Thymus (tissue), 11 donors: ENCODE measurements around the gene PSMD5. TPM values are rescaled to one million over a fixed set of nuclear protein-coding genes. Genes with fewer than 3 reads are reported as not detected.
"Not testable (repeated sequence)": the region's sequence is repeated elsewhere in the genome, so short reads cannot be mapped to it uniquely, and the experiment has no call there.

ENCODE experiments used
- DNase-seq, 9 donors: peaks; one replicate each; pipeline ENCODE4 v3.0.0-alpha.2; 2013; ENCODE audit warnings: low spot score in 9 of 9, low read depth in 6 of 9, missing footprints in 1 of 9
- H3K27ac ChIP-seq, 2 donors: one replicate each; pipeline ENCODE4 v1.5.1; 2013; ENCODE audit warnings: control low read depth in 1 of 2, low read depth in 1 of 2, low read length in 1 of 2, mild to moderate bottlenecking in 1 of 2, moderate library complexity in 1 of 2
- H3K27me3 ChIP-seq, 2 donors: one replicate each; pipeline ENCODE4 v1.5.1; 2013; ENCODE audit warnings: low read length in 1 of 2; ENCODE audit not compliant: control insufficient read depth in 2 of 2, insufficient read depth in 1 of 2
- H3K36me3 ChIP-seq, 2 donors: one replicate each; pipeline ENCODE4 v1.5.1; 2013; ENCODE audit warnings: low read length in 1 of 2, mild to moderate bottlenecking in 1 of 2, moderate library complexity in 1 of 2; ENCODE audit not compliant: control insufficient read depth in 2 of 2, insufficient read depth in 2 of 2
- H3K4me1 ChIP-seq, 2 donors: one replicate each; pipeline ENCODE4 v1.5.1; 2013; ENCODE audit warnings: low read length in 2 of 2; ENCODE audit not compliant: control insufficient read depth in 2 of 2, insufficient read depth in 2 of 2
- H3K4me3 ChIP-seq, 2 donors: one replicate each; pipeline ENCODE4 v1.5.1; 2013; ENCODE audit warnings: low read length in 2 of 2, control low read depth in 1 of 2, mild to moderate bottlenecking in 1 of 2
- H3K9me3 ChIP-seq, 2 donors: one replicate each; pipeline ENCODE4 v1.5.1; 2013; ENCODE audit warnings: low read length in 1 of 2, mild to moderate bottlenecking in 1 of 2; ENCODE audit not compliant: control insufficient read depth in 2 of 2, insufficient read depth in 1 of 2
- WGBS: extraction: QIAGEN DNeasy Blood & Tissue Kit; methylation state at CpG from one replicate; pipeline ENCODE4 v1.1.7; 2013; 5-methylcytosine and 5-hydroxymethylcytosine counted together
- polyA plus RNA-seq: library from polyadenylated mRNA; stranded (reverse); fragments of 200-250 nt; gene quantifications from one replicate; pipeline ENCODE4 v1.2.3, GENCODE V29; 2013
- total RNA-seq: library from RNA; stranded (reverse); fragments of 120-200 nt; gene quantifications from one replicate; pipeline ENCODE4 v1.2.4, GENCODE V29; 2013
- donor health status: healthy.

The PSMD5 gene
- total and polyA plus RNA-seq, 2 donors, result 17.6 to 24.2 TPM

GRCh38 chr9:120807607-120808379, 34.9 kb downstream of the PSMD5 start:
- Histone ChIP-seq H3K4me1 (no peaks in the 10 kb centered on the region), H3K27me3 (no peaks in the 10 kb centered on the region), H3K27ac (no peak overlapping the region), H3K36me3 (no peaks in the 10 kb centered on the region), H3K4me3 (no peak overlapping the region), H3K9me3 (peaks cover 0 to 12% of the 10 kb centered on the region in 2 donors)
- DNase-seq, result no peak

- WGBS, result 94% methylated on average over 3 of the region's 3 CpGs
- not testable (repeated sequence) for DNase-seq, H3K4me1 ChIP-seq, H3K27me3 ChIP-seq, H3K27ac ChIP-seq, H3K36me3 ChIP-seq, H3K4me3 ChIP-seq
- H3K9me3 ChIP-seq, result peaks cover 0 to 12% of the 10 kb centered on the region in 2 donors
These were observed 37.8 kb downstream of the PSMD5 start for GRCh38 chr9:120804784-120805363.

- no peak overlapping the region for H3K4me3 ChIP-seq
- no peak overlapping the region for H3K27ac ChIP-seq
- H3K9me3 ChIP-seq, result peaks cover 0 to 4% of the 10 kb centered on the region in 2 donors
- H3K36me3 ChIP-seq, result no peaks in the 10 kb centered on the region
- no peak for DNase-seq
- no peaks in the 10 kb centered on the region for H3K27me3 ChIP-seq
- H3K4me1 ChIP-seq, result no peaks in the 10 kb centered on the region
- WGBS, result 96% methylated on average over 7 of the region's 7 CpGs
These were observed 41.3 kb downstream of the PSMD5 start for GRCh38 chr9:120801441-120801840.

GRCh38 chr9:120792898-120793765, 49.6 kb downstream of the PSMD5 start, which contains the start of gene FBXW2:
Gene FBXW2, minus strand, starts transcription at chr9:120793416. Its CDS starts 5,158 bp downstream, at chr9:120788258.
- no peaks in the 10 kb centered on the region for H3K9me3 ChIP-seq

DNA sequence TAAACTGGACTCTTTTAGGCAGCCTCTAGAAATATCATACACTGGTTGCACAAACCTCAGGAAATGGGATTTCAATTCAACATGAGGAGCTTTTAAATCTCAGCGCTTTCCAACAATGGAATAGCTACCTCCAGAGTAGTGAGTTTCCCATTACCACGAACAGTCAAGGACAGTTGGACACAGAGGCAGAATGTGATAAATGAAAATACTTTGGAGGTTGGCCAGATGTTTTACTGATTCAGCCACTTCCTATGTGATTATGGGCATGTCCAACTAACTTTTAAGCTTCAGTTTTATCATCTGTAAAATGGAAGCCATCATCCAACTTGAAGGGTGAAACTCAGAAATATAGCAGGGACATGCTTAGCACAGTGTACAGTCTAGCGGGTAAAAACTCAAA, 51.6 kb downstream of the PSMD5 start:
- Histone ChIP-seq H3K36me3 (peaks cover 7 to 33% of the 10 kb centered on the region in 2 donors), H3K9me3 (no peaks in the 10 kb centered on the region), H3K27ac (no peak overlapping the region), H3K4me3 (no peak overlapping the region), H3K4me1 (peaks cover 16 to 18% of the 10 kb centered on the region in 2 donors), H3K27me3 (no peaks in the 10 kb centered on the region)
- 98% methylated on average over 3 of the region's 3 CpGs for WGBS
- no peak for DNase-seq

More at GRCh38 chr9:120792898-120793765, 49.6 kb downstream of the PSMD5 start, which contains the start of gene FBXW2:
- Histone ChIP-seq H3K27me3 (no peaks in the 10 kb centered on the region), H3K27ac (peak within 1 kb of the TSS; percentile 81 to 94), H3K4me3 (peak within 1 kb of the TSS; percentile 72 to 96), H3K4me1 (peaks cover 16 to 18% of the 10 kb centered on the region in 2 donors), H3K36me3 (peaks cover 0 to 18% of the 10 kb centered on the region in 2 donors)
- WGBS, result under 1% methylated on average over 72 of the region's 72 CpGs
- peak; percentile 71 to 93 (median 84) for DNase-seq

DNA sequence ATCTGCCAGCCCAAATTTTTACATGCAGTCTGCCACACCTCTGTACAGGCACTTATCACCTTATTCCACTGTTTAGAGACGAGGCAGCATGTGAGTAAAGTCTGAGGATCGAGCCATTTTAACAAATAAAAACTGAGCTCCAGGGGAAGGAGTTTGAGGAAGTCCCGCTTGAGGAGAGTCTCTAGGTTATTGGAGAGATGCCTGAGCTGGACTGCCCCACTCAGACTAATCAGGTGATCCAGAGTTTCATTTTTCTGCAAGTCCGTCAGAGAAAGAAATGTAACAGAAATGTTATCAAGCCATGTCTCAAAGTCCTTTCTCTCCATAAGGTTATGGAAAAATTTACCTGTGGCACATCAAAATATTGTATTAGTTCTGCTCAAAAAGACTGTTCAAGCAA, 54.8 kb downstream of the PSMD5 start:
- peaks cover 16 to 45% of the 10 kb centered on the region in 2 donors for H3K36me3 ChIP-seq
- H3K27ac ChIP-seq, result no peak overlapping the region
- H3K27me3 ChIP-seq, result no peaks in the 10 kb centered on the region
- WGBS, result 93% methylated on average over 4 of the region's 4 CpGs
- no peak for DNase-seq
- no peak overlapping the region for H3K4me3 ChIP-seq
- H3K9me3 ChIP-seq, result no peaks in the 10 kb centered on the region
- H3K4me1 ChIP-seq, result peaks cover 9 to 13% of the 10 kb centered on the region in 2 donors

- WGBS, result 96% methylated on average over 2 of the region's 2 CpGs
- Histone ChIP-seq H3K27me3 (no peaks in the 10 kb centered on the region), H3K4me1 (no peaks in the 10 kb centered on the region), H3K4me3 (no peak overlapping the region), H3K9me3 (no peaks in the 10 kb centered on the region), H3K36me3 (peaks cover 25 to 48% of the 10 kb centered on the region in 2 donors), H3K27ac (no peak overlapping the region)
- no peak for DNase-seq
These were observed 59.1 kb downstream of the PSMD5 start for GRCh38 chr9:120783602-120784047.

- 99% methylated on average over 2 of the region's 2 CpGs for WGBS
- H3K4me1 ChIP-seq, result no peaks in the 10 kb centered on the region
- H3K36me3 ChIP-seq, result peaks cover 32 to 53% of the 10 kb centered on the region in 2 donors
- no peaks in the 10 kb centered on the region for H3K27me3 ChIP-seq
- no peak overlapping the region for H3K27ac ChIP-seq
- H3K4me3 ChIP-seq, result no peak overlapping the region
- DNase-seq, result no peak
- H3K9me3 ChIP-seq, result no peaks in the 10 kb centered on the region
These were observed 61.5 kb downstream of the PSMD5 start for GRCh38 chr9:120781236-120781635.
